GM21528 (cell line): ENCODE measurements around the gene TRIM62.
A peak's percentile ranks its signal among the peaks of the same experiment; 100 is the strongest.
"Not testable (repeated sequence)": the region's sequence is repeated elsewhere in the genome, so short reads cannot be mapped to it uniquely, and the experiment has no call there.

ENCODE experiments used
- ATAC-seq: cut with Tn5 transposase; IDR thresholded peaks from one replicate; pipeline ENCODE4 v1.9.1; 2021; ENCODE audit warnings: mild to moderate bottlenecking, moderate library complexity; ENCODE audit not compliant: unreplicated experiment, low FRiP score

TRIM62 gene

DNA sequence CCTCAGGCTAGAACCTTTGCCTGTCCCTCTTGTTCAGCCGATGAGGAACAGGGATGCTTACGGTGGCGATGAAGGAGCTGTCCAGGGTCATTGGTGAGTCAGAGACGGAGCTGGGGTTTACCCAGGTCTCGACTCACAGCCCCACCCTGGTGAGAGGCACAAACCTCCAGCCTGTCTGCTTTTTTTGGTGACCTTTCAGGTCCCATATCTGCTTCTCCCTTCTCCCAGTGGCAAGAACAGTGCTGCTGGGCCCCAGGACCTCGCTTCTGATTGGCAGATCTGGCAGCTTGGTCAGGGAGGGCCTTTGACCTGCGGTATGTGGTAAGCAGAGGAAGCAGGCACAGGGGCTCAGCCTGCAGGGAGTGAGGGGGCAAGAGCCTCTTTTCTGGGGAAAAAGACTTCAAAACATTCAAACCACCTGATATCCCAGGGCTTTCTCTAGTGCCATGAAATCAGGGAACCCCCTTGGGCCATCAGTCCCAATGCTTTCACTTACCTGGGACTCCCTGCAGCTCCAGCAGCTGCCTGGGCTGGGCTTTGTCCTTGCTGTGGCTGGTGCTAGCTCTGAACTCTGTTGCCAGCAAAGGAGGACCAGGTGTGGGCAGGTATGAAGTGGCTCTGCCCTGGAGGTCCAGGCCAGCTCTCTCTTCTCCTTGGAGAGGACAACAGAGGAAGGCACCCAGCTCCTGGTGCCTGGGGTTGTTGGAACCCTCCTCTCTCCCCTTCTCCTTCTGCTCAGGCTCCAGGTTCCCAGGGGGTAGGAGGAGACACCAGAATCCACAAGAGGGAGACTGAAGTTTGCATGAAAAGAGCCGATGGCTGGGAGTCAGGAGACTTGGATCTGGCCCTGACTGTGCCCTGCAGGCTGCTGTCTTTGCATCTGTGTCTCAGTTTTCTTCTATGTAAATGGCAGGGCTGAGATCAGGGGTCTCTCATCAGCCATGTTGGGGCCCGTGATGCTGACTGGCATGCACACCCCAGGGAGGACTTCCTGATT is 41.4 kb downstream of the TRIM62 start:
- no peak for ATAC-seq

DNA sequence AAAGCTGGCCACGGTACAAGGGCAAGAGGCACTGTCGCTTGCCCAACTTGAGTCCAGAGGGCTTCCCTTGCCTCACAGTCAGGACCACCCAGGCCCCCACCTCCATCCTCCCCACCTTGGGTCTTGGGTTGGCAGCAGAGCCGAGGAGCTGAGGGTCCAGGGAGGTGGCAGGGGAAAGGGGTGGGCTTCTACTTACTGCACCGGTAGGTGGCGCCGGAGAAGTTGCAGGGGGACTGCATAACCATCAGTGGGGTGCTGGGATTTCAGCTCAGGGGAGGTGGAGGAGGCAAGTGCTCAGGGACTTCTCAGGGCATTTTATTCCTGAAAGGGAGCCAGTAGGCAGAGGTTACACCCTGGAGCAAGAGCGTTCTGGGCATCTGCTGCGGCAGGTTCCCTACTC is 44.0 kb downstream of the TRIM62 start:
- ATAC-seq = no peak

DNA sequence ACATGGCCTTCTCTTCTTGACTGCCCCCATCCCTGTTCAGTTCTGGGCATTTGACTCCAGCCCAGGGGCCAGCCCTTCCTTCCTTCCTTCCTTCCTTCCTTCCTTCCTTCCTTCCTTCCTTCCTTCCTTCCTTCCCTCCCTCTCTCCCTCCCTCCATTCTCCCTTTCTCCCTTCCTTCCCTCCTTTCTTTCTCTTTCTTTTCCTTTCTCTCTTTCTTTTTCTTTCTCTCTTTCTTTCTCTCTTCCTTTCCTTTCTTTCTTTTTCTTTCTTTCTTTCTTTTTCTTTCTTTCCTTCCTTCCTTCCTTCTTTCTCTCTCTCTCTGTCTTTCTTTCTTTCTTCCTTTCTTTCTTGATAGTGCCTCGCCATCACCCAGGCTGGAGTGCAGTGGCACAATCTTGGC is 45.8 kb downstream of the TRIM62 start:
- ATAC-seq = not testable (repeated sequence)

DNA sequence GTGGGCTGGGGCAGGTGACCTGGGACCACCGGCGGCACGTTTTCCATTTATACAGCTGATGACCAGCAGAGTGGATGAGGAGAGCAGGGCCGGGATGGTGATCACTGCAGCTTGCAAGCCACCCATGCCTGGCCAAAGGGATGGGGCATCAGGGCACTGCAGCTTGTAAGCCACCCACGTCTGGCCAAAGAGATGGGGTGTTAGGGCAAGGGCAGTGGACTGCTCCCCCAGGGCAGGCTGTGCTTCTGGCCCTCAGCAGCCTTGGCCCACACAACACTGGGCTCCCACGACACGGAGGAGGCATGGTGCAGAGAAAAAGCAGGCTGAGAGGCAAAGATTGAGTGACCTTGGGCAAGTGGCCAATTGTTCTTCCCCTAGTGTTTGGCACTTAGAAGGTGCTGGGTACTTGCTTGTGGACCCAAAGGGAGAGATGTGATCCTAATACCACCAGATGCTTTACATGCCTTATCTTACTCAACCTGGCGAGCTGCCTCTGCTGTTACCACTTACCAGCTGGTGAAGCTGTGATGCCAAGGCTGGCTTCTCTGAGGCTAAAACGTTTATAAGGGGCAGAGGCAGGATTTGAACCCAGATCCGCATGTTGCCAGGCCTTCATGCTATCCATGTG is 48.3 kb downstream of the TRIM62 start:
- no peak for ATAC-seq

DNA sequence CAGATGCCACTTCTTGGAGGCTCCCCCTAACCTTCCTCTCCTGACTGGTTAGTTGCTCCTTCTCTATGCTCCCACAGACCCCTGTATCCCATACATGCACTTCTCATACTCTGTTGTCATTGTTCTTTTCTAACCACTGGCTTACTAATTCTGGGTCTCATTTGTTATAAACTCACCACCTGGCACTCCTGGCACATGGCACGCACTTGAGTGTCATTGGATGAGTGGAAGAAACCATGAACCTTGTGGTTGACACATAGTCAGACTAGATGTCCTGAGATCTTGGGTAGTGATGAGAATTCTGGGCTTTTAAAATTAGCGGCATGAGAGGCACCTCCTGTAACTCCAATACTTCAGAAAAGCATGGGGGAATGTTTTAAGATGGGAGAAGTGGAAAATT is 49.3 kb downstream of the TRIM62 start:
- no peak for ATAC-seq

DNA sequence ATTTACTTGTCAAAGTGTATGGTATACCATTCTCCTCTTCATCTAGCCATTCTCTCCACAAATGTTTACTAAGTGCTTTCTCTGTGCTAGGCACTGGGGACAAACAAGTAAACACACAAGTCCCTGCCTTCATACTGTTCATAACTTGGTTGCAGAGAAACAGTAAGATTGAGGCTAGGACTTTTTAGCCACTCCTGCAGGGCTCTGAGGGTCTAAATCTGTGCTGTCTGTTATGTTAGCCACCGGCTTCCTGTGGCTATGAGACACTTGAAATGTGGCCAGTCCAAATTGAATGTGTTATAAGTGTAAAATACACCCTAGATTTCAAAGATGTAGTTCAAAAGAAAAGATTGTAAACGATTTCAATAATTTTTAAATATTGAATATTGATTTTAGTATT is 50.7 kb downstream of the TRIM62 start:
- ATAC-seq = no peak

DNA sequence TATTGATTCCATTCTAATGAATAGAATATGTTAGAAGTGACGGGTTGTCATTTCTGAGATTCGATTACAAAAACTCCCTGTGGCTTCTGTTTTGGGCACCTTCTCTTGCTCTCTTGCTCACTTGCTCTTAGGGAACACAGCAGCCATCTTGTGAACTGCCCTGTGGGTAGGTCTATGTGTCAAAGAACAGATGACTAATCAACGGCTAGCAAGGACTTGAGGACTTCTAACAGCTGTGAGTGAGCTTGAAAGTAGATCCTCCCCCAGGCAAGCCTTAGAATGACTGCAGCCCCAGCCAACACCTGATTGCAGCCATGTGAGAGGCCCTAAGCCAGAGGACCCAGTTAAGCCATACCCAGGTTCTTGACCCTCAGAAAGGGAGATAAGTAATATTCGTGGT is 51.5 kb downstream of the TRIM62 start:
- no peak for ATAC-seq

DNA sequence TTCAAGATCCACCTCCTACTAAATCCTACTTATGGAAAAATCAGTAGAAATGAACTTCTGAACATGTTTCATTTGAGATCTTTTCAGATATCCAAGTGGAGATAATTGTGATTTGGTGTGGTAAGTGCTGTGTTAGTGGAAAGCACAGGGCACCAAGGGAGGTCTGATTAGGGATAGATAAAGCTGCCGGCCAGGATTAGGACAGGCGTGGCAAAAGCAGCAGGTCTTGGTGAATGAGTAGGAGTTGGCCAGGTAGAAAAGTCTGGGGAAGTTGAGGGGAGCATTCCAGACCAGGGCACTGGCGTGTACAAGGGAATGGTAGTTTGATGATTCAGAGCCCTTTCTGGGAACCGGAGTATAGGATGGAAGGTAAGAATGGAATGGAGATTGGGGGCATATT is 53.1 kb downstream of the TRIM62 start:
- ATAC-seq = no peak

DNA sequence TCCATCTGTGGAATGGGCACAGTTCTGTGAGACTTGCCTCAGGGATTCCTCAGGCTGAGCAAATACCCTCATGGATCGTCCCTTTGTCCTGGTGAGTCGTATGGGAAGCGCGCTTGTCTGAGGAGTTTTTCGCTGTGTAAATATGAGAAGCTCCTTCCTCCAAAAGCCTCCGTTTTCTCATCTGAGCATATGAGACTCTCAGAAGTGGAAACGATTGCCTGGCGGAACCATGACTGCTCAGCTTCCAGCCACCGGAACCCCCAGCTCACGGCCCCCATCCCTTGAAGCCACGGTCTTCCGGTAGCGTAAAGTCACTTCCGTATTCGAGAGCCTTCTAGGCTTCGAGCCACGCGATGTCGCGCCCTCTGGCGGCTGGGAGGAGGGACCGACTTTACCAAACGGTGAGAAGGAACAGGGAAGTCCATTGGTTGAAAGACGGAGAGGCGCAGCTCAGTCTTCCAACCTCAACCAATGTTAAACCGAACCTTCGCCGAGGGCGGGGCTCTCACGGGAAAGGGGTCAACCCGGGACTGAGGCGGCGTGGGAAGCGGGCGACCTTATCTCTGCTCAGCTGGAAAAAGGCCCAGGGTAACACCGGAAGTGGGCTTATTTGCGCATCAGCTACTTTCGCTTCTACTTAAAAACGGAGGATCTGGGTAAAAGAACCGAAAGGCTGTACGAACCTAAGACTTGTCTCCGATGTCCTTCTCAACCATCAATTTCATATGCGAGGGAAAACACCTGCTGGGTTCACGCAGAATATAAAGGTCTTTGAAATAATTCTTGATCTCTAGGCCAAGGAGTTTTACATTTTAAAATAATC is 54.6 kb downstream of the TRIM62 start:
- peak; percentile 92 for ATAC-seq

DNA sequence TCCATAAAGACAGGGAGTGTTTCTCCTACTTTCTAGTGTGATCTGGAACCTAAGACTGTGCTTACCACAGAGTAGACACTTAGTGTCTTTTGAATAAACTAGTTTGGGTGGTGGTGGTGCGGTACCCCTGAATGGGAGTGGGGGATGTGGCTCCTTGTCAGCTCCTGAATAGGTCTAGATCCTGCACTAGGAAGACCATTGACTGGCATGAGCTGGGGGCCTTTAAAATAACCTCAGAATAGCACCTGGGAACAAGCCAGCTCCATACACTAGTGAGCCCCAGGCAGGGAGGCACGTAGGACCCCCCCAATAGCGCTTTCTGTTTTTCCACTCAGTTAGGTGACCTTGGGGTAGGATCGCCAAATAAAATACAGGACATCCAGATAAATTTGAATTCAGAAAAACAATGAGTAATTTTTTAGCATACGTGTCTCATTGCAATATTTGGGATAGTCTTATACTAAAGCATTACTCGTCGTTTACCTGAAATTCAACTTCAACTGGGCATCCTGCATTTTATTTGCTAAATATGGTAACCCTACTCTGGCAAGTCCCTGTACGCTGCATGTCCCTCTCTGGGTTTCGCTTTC is 55.3 kb downstream of the TRIM62 start:
- no peak for ATAC-seq

DNA sequence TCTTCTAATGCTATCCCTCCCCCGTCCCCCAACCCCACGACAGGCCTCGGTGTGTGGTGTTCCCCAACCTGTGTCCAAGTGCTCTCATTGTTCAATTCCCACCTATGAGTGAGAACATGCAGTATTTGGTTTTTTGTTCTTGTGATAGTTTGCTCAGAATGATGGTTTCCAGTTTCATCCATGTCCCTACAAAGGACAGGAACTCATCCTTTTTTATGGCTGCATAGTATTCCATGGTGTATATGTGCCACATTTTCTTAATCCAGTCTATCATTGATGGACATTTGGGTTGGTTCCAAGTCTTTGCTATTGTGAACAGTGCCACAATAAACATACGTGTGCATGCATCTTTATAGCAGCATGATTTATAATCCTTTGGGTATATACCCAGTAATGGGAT is 57.2 kb downstream of the TRIM62 start:
- not testable (repeated sequence) for ATAC-seq

DNA sequence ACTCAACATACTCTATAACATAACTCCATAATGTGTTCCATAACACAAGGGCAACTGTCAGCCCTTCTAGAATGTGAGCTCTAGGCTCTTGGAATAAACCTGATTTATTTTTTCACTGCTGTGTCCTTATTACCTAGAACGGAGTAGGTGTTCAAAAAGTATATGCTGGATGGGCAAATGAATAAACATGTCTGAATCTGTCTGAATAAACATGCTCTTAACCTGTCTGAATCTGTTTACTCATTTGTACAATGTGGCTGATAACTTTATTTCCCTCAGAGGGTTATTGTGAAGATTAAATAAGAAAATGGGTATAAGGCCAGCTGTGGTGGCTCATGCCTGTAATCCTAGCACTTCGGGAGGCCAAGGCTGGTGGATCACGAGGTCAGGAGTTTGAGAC is 58.6 kb downstream of the TRIM62 start:
- no peak for ATAC-seq

DNA sequence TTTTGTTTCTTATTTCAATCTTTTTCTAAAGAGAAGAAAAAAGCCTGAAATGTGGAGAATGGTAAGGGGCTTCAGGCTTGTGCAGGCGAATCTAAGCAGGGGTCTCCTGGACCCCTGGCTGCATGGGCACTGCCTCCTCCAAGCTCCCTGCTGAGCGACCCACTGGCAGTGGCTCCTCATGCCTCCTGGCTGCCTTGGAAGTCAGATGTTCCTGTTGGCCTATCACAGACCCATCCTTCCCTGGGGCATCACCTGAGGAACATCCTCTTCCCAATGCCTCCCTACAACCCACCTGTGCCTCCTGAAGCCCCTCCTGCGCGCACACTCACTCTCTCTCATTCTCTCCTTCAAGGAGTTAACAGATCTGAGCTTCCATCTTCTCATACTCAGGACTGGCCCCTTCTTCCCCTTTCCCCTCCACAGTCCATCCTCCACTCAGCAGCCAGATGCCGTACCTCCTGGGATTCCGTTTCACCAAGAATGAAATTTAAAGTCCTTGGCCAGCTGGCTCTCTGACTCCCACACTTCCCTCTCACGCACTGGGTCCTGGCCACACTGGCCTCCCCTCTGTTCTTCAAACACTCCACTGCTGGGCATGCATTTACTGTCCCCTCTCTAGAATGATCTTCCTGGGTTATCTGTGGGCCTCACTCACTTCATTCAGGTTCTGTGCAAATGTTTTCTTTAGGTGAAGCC is 59.2 kb downstream of the TRIM62 start:
- ATAC-seq = no peak

DNA sequence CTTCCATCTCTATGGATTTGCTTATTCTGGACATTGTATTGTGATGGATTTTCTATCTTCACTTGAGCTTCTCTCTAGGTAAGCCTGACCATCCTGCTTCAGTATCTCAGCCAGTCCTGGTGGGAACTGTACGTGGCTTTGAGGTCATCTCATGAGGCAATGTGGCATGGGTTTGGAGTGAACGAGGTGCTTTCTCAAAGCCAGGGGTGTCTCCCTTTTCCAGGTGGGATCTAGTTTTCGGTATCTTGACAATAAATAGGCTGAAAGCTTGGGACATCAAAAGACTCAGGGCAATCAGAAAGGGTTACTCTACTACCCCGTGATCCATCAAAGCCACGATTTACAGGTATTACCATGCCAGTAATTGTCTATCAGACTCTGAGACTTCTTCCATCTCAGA is 60.1 kb downstream of the TRIM62 start:
- no peak for ATAC-seq

DNA sequence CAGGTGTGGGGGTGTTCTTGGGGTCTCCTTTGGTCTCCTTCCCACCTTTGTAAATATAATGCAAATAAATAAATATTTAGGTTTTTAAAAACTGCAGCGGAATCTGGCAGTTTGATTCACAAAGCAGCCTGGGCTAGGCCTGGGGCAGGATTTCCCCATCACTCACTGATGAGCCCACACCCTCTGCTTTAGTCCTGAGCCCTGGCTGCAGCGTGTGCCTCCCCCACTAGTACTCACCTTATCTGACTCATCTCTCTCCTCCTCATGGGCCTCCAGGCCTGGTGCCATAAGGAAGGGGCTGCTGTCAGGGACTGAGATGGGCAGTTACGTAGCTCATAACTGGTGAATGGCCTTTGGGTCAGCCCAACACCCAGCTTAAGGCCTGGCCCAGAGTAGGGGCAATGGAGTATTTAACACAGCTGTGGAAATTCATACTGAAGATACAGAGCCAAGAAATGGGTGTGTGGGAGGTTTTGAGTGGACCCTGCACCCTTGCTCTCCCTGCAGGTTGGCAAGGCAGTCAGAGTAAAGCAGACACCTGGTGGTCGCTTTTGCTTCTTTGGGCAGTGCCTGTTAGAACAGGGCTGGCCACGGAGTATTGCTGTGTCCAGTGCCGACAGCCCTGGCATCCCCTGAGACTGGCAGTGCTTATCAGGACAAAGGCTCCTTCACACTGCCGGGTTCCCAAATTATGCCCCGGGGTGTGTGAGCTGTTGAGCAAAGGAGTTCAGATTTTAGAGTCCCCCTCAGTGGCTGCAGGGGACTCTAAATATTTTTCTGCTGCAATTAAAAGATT is 61.2 kb downstream of the TRIM62 start:
- no peak for ATAC-seq

DNA sequence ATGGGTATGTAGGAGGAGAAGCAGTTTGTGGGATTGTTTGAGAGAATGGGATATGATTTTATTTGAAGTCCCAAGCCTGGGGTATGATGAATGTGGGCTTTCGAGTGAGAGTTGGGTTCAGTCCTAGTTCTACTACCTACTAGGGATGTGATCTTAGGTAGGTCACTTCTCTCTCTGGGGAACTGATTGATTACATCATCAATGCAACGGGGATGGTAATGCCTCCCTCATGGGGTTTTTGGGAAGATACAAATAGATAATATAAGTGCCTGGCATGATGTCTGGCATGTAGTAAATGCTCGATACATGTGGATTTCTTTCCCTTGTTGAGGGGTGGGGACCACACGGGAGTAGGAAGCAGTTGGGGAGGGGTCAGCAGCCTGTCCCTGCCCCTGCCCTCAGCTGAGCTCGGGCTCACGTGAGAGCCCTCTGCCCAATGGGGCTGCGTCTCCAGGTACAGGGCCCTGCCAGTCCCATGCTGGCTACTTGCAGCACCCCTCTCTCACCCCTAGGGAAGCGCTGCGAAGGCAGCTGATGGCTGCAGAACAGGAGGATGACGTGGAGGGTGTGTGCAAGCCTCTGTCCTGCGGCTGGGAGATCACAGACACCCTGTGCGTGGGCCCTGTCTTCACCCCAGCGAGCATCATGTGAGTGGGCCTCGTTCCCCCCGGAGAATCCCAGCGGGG is 62.2 kb downstream of the TRIM62 start:
- ATAC-seq = no peak

DNA sequence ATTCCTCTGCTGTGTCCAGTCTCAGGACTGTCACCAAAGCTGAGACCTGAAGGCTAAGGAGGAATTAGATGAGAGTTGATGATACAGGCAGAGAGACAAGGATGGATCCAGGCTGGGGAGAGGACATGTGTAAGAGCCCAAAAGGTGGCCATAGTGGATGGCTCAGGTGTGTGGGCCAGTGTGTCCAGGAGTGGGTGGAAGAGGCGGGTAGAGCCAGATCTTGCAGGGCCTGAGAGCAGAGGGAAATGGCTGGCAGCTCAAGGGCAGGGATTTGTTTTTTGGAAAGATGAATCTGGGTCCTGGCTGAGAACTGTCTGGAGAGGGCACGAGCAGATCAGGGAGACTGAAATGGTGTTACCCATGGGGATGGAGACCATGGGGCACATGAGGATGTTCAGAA is 62.8 kb downstream of the TRIM62 start:
- ATAC-seq = no peak

DNA sequence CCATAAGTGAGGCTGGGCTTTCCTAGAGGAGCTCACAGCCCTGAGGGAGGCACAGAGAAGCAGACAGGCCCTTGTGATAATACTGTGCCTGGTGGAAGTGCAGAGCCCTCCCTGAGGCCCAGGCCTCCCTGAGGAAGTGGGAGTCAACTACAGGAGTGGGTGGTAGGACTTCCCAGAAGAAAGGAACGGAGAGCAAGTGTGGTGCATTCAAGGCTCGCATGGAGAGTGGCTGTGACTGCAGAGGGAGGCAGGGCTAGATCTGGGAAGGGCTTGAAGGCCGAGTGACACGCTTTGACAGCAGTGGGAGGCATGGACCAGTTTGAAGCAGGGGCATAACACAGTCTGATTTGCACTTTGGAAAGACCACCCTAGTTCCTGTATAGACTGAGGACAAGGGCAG is 63.6 kb downstream of the TRIM62 start:
- ATAC-seq = no peak
